ENCODE measurements around the gene CD2. TPM values are rescaled to one million over a fixed set of nuclear protein-coding genes. Genes with fewer than 3 reads are reported as not detected.
A peak's percentile ranks its signal among the peaks of the same experiment; 100 is the strongest.

CD2 gene
- total RNA-seq, 1 experiment from 2014 or later: not detected

GRCh38 chr1:116737020-116737854, 17.0 kb upstream of the CD2 start:
- H3K4me3 Mint-ChIP-seq (ENCODE audit: unreplicated experiment): no peak overlapping the region
- peak; percentile 87 for TF ChIP-seq CTCF (IDR thresholded peaks at IDR 0.05; ENCODE audit: unreplicated experiment)
- H3K9me3 Mint-ChIP-seq (ENCODE audit: unreplicated experiment): peaks cover 14% of the 10 kb centered on the region
- DNase-seq (ENCODE audit: unreplicated experiment): peak; percentile 60
- intact Hi-C loops (cut with micrococcal nuclease): loop anchor here (1.0 to 10.0 kb wide), 6 partner anchors 80 to 323 kb away; partner anchors contain the start of genes CD58 and TTF2
- ChIA-PET CTCF (interaction anchor here (0.6 to 4.6 kb wide), 33 partner anchors 10 to 973 kb away, joined by 3 to 59 read pairs (median 4); partner anchors contain the start of gene TTF2), POLR2A (interaction anchor here (0.6 to 1.5 kb wide), 9 partner anchors 14 to 319 kb away, joined by 3 to 5 read pairs (median 4); partner anchors contain the start of gene PTGFRN)
- no peak overlapping the region for H3K27ac Mint-ChIP-seq (ENCODE audit: low read depth, unreplicated experiment)
- BruUV-seq (replicated peaks): no TSS peak
- H3K27me3 Mint-ChIP-seq (ENCODE audit: insufficient read depth, unreplicated experiment): peaks cover 11% of the 10 kb centered on the region
- H3K4me1 Mint-ChIP-seq (ENCODE audit: insufficient read depth, unreplicated experiment): no peaks in the 10 kb centered on the region
- H3K36me3 Mint-ChIP-seq (ENCODE audit: insufficient read depth, unreplicated experiment): no peaks in the 10 kb centered on the region

- Mint-ChIP-seq H3K27me3 (ENCODE audit: insufficient read depth, unreplicated experiment) (peaks cover 11% of the 10 kb centered on the region), H3K36me3 (ENCODE audit: insufficient read depth, unreplicated experiment) (no peaks in the 10 kb centered on the region), H3K27ac (ENCODE audit: low read depth, unreplicated experiment) (no peak overlapping the region), H3K9me3 (ENCODE audit: unreplicated experiment) (peaks cover 18% of the 10 kb centered on the region), H3K4me3 (ENCODE audit: unreplicated experiment) (no peak overlapping the region), H3K4me1 (ENCODE audit: insufficient read depth, unreplicated experiment) (no peaks in the 10 kb centered on the region)
- intact Hi-C loops (cut with micrococcal nuclease): loop anchor here (1.0 to 10.0 kb wide), 6 partner anchors 79 to 322 kb away; partner anchors contain the start of genes CD58 and TTF2
- CTCF ChIA-PET: interaction anchor here (0.6 to 4.6 kb wide), 39 partner anchors 9 to 973 kb away, joined by 3 to 59 read pairs (median 4); partner anchors contain the start of gene TTF2
- TF ChIP-seq CTCF (IDR thresholded peaks at IDR 0.05; ENCODE audit: unreplicated experiment): no peak
- no peak for DNase-seq (ENCODE audit: unreplicated experiment)
- POLR2A ChIA-PET: interaction anchor here (0.5 to 1.7 kb wide), 13 partner anchors 12 to 318 kb away, joined by 3 to 5 read pairs (median 4); partner anchors contain the start of gene PTGFRN
- BruUV-seq (replicated peaks): no TSS peak
Measured at GRCh38 chr1:116737855-116738321, 16.3 kb upstream of the CD2 start.

GRCh38 chr1:116738673-116739370, 15.4 kb upstream of the CD2 start:
- Mint-ChIP-seq H3K4me1 (ENCODE audit: insufficient read depth, unreplicated experiment) (no peaks in the 10 kb centered on the region), H3K27me3 (ENCODE audit: insufficient read depth, unreplicated experiment) (peaks cover 11% of the 10 kb centered on the region), H3K36me3 (ENCODE audit: insufficient read depth, unreplicated experiment) (no peaks in the 10 kb centered on the region), H3K9me3 (ENCODE audit: unreplicated experiment) (peaks cover 27% of the 10 kb centered on the region), H3K27ac (ENCODE audit: low read depth, unreplicated experiment) (no peak overlapping the region), H3K4me3 (ENCODE audit: unreplicated experiment) (no peak overlapping the region)
- no TSS peak for BruUV-seq (replicated peaks)
- TF ChIP-seq CTCF (IDR thresholded peaks at IDR 0.05; ENCODE audit: unreplicated experiment): no peak
- POLR2A ChIA-PET: interaction anchor here (0.5 to 1.7 kb wide), 4 partner anchors 11 to 317 kb away, joined by 3 to 5 read pairs (median 4); no protein-coding TSS in a partner anchor
- CTCF ChIA-PET: interaction anchor here (0.6 to 4.6 kb wide), 23 partner anchors 8 to 548 kb away, joined by 3 to 59 read pairs (median 4); partner anchors contain the start of gene TTF2
- DNase-seq (ENCODE audit: unreplicated experiment): no peak
- intact Hi-C loops (cut with micrococcal nuclease): loop anchor here (5.0 to 10.0 kb wide), 2 partner anchors 167 to 196 kb away; partner anchors contain the start of gene CD58
